Measurements from ENCODE around the gene REL.
"Not testable (repeated sequence)": the region's sequence is repeated elsewhere in the genome, so short reads cannot be mapped to it uniquely, and the experiment has no call there.

Gene REL

GRCh38 chr2:60868589-60869273 is 12.6 kb upstream of the REL start:
- DNase-seq: no peak

DNA sequence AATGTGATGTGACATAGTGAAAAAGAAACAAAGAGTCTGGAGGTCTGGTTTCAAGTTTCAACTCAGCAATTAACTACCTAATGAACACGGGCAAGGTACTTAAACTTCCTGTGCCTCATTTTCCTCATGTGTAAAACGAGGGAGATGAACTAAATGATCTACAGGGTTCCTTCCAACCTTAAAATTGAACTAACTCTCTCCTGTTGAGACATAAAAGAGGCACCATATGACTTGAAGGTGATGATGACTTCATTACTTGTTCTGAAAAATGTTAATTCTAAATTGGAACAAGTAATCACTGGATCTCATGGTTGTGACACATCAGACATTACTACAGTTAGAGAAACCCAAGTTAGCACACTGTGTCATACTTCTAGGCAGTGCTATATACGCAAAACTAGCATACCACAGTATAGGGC is 8.9 kb upstream of the REL start:
- DNase-seq: no peak

GRCh38 chr2:60873381-60873780 is 8.0 kb upstream of the REL start:
- no peak for DNase-seq

GRCh38 chr2:60875520-60875919 is 5.9 kb upstream of the REL start:
- no peak for DNase-seq

DNA sequence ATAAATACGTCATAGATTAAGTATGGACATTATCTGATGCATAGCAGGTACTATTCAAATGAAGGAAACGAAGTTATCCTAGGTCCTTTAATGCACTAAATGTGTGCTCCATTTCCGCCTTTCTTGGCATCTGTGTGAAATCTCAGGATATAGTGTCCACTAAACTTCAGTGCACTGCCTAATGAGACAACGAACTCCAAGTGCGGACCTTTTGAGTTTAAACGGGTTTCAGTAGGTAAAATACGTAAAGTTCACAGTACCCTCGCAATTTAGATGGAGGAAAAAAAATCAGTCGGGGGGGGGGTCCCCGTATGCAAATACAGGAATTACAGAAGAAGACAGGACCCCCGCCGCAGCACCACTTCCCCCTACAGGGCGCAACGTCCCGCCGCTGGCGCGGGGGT is 729 bp upstream of the REL start:
- peak; percentile 50 to 56 for DNase-seq

DNA sequence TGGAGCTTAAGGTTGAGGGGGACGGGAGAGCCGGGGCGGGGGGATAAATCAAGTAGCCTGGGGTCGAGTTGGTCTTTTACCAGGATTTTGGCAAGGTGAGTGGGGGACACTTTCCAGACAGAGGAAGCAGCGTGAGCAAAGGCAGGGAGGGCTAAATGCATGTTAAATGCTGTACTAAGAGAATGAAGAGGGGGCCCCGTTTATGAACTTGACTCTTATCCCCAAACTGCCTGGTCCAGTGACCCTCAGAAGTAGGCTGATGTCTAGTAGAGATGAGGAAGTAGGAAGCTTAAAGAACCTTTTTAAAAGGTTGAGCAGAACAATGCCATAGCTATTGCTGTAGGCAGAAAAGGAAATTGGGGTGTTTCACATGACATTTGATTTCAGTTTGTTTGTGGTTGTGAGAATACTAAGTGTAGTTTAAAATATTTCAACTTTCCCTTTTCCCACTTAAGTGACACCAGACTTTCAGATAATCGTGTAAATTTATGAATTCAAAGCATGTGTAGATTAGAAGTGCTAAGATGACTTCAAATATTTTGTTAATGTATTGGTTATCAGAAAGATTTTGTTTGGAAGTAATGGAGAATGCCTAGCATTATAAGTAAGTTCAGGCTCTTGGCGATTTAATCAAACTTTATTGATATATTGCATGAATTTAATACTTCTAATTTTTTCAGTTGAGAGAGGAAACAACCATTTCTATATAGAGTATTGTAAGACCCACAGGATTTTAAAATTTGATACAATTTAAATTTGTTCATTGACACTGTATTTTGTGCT is 1.8 kb downstream of the REL start:
- DNase-seq: peak; percentile 74 to 75

DNA sequence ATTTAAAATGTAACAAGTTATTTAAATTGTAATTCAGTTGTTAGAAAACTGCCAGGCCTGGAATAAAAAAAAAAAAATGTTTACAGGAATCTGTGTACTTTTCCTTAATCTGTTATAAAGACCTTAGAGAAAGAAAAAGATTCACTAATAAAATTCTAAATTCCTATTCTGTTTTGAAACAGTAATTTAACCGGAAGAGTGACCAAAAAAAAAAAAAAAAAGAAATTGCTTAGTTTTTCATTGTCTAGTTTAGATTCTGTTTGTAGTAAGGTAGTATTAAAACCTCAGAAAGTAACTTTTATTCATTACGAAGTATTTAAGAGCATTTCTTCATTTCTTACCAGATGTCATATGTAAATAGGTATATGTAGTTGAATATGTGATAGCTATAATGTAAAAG is 2.5 kb downstream of the REL start:
- no peak for DNase-seq

DNA sequence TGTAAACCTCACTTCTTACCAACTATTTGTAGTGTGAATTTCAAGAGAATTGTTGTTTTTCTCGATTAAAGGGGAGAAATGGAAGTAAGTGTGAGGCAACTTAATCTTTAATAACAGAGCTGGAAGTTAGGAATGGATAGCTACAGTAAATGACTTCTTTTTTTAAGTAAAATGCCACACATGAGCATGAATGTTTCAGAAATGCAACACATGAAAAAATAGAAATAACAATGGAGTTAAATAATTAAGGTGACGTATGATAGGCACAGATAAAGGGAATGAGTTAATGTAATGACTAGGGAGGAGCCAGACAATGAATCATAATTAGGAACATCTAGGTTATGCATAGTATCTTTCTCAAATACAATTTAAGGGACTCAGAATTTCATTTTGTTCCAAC is 3.4 kb downstream of the REL start:
- peak; percentile 25 to 34 for DNase-seq

- DNase-seq: no peak
Measured at GRCh38 chr2:60885683-60886082, 4.3 kb downstream of the REL start.

DNA sequence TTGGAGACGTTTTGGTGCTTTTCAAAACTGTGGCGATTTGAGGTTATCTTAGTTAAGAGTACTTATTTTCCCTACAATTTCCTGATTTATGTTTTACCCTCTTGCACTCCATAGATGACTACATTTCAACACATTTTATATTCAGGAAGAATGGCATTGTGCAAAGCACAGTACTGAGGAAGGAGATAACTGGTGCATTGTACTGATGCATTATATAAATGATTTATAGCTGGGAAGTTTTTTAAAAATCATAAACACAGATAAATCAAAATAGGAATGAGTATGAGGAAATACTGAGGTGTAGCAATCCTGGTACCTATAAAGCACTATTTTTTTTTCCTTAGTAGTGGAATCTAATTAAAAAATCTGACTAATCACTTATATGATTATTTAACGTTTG is 5.6 kb downstream of the REL start:
- DNase-seq: no peak

GRCh38 chr2:60888853-60889252 is 7.5 kb downstream of the REL start:
- DNase-seq: no peak

DNA sequence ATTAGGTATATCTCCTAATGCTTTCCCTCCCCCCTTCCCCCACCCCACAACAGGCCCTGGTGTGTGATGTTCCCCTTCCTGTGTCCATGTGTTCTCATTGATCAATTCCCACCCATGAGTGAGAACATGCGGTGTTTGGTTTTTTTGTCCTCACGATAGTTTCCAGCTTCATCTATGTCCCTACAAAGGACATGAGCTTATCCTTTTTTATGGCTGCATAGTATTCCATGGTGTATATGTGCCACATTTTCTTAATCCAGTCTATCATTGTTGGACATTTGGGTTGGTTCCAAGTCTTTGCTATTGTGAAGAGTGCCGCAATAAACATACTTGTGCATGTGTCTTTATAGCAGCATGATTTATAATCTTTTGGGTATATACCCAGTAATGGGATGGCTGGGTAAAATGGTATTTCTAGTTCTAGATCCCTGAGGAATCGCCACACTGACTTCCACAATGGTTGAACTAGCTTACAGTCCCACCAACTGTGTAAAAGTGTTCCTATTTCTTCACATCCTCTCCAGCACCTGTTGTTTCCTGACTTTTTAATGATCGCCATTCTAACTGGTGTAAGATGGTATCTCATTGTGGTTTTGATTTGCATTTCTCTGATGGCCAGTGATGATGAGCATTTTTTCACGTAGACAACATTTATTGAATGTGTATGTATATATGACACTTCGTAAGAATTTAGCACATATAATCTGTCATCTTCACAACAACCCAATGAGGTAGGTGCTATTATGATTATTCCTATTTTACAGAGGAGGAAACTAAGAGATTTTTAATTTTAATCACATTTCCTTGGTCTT is 8.4 kb downstream of the REL start:
- not testable (repeated sequence) for DNase-seq

DNA sequence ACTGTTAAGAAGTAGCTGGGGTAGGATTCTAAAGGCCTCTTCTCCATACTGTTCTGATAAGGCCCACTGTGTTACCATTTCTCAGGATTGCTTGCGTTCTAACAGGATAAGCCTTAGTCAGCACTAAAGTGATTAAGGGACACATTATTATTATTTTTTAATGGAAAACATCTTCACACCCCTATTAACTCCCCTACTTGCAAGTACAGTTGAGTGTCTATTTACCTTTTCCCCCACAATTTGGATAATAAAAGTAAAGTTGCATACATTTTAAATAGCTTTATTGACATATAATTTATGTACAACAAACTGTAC is 9.0 kb downstream of the REL start:
- DNase-seq: no peak

- DNase-seq: no peak
Measured at GRCh38 chr2:60891180-60891579, 9.8 kb downstream of the REL start.

- DNase-seq: no peak
Measured at GRCh38 chr2:60898567-60898966, 17.2 kb downstream of the REL start.

- no peak for DNase-seq
Measured at GRCh38 chr2:60899230-60899891, 18.0 kb downstream of the REL start.

GRCh38 chr2:60899892-60900249 is 18.5 kb downstream of the REL start:
- no peak for DNase-seq

DNA sequence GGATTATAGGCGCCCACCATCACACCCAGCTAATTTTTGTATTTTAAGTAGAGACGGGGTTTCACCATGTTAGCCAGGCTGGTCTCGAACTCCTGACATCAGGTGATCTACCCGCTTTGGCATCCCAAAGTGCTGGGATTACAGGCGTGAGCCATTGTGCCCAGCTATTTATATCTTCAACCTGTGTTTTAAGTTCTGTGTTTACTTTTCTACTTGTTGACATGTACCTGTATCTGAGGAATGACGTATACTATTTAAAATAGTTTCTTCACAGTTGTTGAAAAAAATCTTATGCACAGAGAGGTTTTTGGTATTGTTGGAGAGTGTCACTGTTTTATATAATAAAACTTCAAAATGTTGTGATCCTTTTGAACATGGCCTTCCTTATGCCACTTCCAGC is 19.9 kb downstream of the REL start:
- DNase-seq: not testable (repeated sequence)

- DNase-seq: not testable (repeated sequence)
Measured at GRCh38 chr2:60905867-60906266, 24.5 kb downstream of the REL start.

GRCh38 chr2:60906395-60906794 is 25.0 kb downstream of the REL start:
- no peak for DNase-seq

DNA sequence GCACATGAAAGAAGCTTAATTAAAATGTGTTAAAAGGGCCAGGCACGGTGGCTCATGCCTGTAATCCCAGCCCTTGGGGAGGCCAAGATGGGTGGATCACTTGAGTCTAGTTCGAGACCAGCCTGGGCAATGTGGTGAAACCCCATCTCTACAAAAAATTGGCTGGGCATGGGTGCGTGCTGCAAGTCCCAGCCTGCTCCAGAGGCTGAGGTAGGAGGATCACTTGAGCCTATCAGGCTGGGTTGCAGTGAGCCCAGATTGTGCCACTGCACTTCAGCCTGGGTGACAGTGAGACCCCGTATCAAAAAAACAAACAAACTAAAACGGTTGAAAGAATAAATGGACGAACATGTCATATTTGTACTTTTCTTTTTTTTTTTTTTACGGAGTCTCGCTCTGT is 26.0 kb downstream of the REL start:
- DNase-seq: no peak

GRCh38 chr2:60925994-60926740 is 44.8 kb downstream of the REL start:
- DNase-seq: no peak
